KOPT-K1 (cell line): Measurements from ENCODE around the gene TEX101.
"Not testable (repeated sequence)": the region's sequence is repeated elsewhere in the genome, so short reads cannot be mapped to it uniquely, and the experiment has no call there.

Experiments used
- H3K27ac ChIP-seq: fragments of 200-600 bp; sonication (generic); 2 replicates; pipeline ENCODE4 v1.5.1; 2016; ENCODE audit warnings: antibody characterized with exemption, mild to moderate bottlenecking, low read depth, low read length; ENCODE audit not compliant: poor library complexity, severe bottlenecking
- H3K36me3 ChIP-seq: fragments of 200-600 bp; sonication (generic); 2 replicates; pipeline ENCODE4 v1.5.1; 2017; ENCODE audit warnings: antibody characterized with exemption, mild to moderate bottlenecking, low read length, moderate library complexity; ENCODE audit not compliant: insufficient read depth
- H3K9me3 ChIP-seq: fragments of 200-600 bp; sonication (generic); 2 replicates; pipeline ENCODE4 v1.5.1; 2017; ENCODE audit warnings: antibody characterized with exemption, low read length, mild to moderate bottlenecking; ENCODE audit not compliant: insufficient read depth, poor library complexity, severe bottlenecking

Gene TEX101, protein sequence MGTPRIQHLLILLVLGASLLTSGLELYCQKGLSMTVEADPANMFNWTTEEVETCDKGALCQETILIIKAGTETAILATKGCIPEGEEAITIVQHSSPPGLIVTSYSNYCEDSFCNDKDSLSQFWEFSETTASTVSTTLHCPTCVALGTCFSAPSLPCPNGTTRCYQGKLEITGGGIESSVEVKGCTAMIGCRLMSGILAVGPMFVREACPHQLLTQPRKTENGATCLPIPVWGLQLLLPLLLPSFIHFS

DNA sequence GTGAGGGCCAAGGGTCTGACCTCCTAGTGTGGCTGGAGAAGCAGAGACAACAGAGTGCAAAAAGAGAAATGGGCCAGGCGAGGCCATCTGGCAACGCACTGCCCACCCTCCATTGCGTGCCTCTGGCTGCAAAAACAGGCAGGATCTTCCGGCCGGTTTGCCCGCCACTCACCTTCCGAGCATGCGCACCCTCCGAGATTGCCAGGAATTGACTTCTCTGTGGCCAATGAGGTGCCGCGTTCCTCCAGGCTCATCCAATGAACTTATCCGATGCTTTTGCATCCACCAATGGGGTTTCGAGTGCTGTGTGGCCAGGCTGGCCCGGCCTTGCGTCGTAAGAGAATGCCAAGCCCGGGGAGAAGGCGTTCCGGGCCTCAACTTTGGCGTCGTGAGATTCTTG, at the start of gene TEX101:
Gene TEX101, plus strand, starts transcription at position 337 of the 400 bp plus-strand sequence. CDS start 1,030 bp downstream, outside the sequence.
- H3K9me3 ChIP-seq, result peaks cover 19% of the 10 kb centered on the region

DNA sequence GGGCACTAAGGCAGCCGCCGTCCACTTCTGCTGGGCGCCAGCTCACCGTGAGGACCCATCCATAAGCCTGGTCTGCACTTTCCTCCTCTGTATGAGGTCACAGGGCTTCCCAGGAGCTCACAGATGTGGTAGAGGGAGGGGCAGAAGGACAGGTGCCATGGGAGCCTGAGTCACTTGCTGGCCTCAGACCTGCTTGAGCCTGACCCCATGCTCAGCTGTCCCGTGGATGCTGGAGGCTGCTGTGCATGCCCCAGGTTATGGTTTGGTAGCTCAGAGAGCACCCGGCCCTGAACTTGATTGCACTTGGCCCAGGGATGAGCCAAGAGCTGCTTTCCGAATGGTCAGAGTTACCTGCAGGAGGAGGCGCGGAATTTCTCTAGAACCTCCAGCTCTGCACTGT, 49.0 kb upstream of the TEX101 start:
- not testable (repeated sequence) for H3K36me3 ChIP-seq, H3K27ac ChIP-seq, H3K9me3 ChIP-seq

More for the DNA sequence above, at the start of gene TEX101:
- no peak within 1 kb of the TSS for H3K27ac ChIP-seq
- H3K36me3 ChIP-seq, result no peaks in the 10 kb centered on the region

DNA sequence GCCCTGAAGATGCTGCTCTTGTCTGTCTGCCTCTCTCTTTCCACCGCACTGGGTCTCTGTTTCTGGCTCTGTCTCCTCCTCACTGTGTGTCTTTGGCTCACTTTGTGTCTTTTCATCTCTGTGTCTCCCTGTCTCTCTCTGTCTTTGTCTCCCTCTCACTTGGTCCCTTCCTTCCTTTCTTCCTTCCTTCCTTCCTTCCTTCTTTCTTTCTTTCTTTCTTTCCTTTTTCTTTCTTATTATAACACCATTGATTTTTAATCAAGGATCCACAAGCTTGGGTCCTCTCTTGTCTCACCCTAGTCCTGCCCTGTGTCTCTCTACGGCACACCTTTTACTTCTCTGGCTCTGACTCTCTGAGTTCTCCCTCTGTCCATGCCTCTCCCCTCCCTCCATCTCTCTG, 46.9 kb upstream of the TEX101 start:
- H3K27ac ChIP-seq, result no peak overlapping the region
- no peaks in the 10 kb centered on the region for H3K9me3 ChIP-seq
- H3K36me3 ChIP-seq, result no peaks in the 10 kb centered on the region

DNA sequence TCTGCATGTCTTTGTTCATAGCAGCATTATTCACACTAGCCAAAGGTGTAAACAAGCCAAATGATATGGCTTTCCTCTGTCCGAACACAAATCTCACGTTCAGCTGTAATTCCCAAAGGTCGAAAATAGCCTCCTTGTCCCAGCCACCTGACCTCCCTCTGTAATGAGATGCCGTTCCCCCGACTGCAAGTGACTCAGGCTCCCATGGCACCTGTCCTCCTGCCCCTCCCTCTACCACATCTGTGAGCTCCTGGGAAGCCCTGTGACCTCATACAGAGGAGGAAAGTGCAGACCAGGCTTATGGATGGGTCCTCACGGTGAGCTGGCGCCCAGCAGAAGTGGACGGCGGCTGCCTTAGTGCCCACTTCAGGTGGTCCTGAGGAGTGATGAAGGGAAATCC, 45.8 kb upstream of the TEX101 start:
- not testable (repeated sequence) for H3K36me3 ChIP-seq, H3K27ac ChIP-seq, H3K9me3 ChIP-seq

DNA sequence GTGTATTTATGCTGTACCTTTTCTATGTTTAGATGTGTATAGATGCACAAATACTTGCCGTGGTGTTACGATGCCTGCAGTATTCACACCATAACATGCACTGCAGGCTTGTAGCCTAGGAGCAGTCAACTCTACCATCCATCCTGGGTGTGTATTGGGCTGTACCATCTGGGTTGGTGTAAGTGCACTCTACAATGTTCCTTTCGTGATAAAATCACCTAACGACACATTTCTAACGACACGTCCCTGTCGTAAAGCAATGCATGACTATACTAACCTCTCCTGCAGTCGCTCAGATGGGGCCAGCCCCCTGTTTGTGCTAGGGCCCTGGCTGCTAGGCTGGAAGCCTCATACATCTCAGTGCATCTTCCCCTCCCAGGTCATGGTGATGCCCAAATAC, 42.8 kb upstream of the TEX101 start:
- H3K27ac ChIP-seq, result no peak overlapping the region
- no peaks in the 10 kb centered on the region for H3K36me3 ChIP-seq
- no peaks in the 10 kb centered on the region for H3K9me3 ChIP-seq

DNA sequence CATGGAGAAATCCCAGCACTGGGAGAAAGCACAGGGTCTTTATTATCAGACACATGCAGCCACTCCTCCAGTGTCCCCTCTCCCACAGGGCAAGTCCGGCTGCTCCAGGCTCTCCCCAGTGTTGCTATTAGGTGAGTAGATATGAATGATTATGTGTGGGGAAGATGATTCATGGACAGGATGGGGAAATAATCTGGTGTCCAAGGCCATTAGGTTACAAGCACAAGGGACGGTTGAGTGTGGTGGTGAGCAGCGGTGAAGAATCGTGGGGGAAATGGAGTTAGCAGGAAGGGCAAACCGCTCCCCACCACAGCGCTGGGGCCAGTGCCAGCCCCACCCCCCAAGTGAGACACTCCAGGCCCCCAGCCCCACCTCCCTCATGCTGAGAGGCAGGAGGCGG, 42.2 kb upstream of the TEX101 start:
- Histone ChIP-seq H3K9me3 (no peaks in the 10 kb centered on the region), H3K27ac (no peak overlapping the region), H3K36me3 (no peaks in the 10 kb centered on the region)

DNA sequence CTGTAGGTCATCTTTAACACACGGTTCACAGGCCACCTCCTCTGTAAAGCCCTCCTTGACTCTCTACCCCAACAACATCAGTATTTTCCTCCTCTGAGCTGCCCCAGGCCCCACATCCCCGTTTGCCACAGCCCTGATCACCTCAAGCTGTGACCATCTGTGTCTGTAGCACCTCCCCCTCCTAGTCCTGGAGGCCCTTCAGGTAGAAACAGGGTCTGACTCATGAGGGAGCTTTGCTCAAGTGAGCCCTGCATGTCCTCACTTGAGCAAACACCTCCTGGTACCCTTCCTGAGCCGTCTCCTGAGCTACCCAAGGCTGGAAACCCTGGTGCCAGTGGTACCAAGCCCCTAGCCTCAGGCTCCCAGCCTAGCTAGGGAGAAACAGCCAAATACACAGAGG, 37.1 kb upstream of the TEX101 start:
- not testable (repeated sequence) for H3K27ac ChIP-seq, H3K36me3 ChIP-seq, H3K9me3 ChIP-seq

DNA sequence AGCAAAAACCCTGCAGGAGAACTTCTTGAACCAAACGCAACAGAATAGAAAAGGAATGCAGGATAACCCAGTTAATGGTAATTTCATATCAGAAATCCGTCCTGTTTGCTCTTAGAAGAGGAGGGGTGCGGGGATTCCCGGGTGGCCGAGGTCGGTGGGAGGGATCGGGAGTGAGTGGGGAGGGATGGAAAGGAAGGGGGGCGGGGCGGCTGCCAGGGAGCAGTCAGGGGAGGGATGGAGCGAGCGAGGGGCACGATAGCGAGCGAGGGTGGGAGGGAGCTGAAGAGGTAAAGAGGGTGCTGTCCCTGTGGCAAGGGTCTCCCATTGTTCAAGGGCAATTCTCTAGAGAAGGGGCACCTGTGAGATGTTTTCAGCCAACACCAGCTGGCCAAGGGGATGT, 34.7 kb upstream of the TEX101 start:
- Histone ChIP-seq H3K9me3 (no peaks in the 10 kb centered on the region), H3K36me3 (no peaks in the 10 kb centered on the region)

DNA sequence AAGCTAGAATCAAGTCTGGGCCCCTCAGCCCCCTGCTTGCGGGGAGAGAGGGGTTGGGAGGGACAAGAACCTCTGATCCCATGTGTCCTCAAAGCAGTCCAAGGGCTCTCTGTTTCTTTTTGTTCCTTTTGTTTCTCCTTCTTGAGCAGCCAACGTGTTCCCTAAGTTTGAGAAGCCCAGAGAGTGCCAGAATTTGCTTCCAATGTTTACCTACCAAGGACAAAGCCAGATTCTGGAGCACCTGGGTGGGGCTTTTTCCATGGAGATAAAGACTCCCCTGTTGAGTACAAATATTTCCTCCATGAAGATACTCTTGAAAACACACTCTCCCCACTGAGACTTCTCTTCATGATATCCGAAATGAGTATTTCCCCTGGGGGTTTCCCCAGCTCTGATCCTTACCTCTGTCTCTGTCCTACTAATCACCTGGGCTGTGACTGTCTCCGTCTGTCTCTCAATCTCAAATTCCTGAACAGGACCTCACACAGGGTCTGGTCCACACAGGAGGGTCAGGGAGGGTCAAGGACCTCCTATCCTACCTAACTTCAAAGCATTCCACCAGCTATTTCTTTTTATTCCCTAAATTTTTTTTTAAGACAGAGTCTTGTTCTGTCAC, 33.8 kb upstream of the TEX101 start:
- H3K9me3 ChIP-seq, result no peaks in the 10 kb centered on the region
- H3K27ac ChIP-seq, result no peak overlapping the region
- no peaks in the 10 kb centered on the region for H3K36me3 ChIP-seq

More for the DNA sequence above, 34.7 kb upstream of the TEX101 start:
- H3K27ac ChIP-seq, result no peak overlapping the region

DNA sequence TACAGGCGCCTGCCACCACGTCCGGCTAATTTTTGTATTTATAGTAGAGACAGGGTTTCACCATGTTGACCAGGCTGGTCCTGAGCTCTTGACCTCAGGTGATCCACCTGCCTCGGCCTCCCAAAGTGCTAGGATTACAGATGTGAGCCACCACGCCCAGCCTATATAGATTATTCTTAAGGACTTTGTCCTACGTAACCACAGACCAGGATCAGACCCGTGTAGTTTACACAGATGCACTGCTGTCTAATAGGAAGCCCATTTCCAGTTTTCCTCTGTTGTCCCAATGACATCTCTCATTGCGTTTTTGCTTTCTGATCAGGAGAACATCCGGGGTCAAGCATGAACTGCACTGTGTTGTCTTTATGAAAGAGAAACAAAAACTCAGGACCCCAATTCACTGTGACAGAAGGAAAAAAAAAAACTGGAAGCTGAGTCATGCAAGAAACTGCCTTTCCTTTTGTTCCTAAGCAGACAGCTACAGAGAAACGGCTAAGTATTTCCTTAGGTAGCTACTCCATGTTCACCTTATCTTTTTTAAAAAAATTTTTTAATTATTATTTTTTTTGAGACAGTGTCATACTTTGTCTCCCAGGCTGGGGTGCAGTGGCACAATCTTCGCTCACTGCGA, 32.0 kb upstream of the TEX101 start:
- H3K36me3 ChIP-seq, H3K27ac ChIP-seq, H3K9me3 ChIP-seq: not testable (repeated sequence)

DNA sequence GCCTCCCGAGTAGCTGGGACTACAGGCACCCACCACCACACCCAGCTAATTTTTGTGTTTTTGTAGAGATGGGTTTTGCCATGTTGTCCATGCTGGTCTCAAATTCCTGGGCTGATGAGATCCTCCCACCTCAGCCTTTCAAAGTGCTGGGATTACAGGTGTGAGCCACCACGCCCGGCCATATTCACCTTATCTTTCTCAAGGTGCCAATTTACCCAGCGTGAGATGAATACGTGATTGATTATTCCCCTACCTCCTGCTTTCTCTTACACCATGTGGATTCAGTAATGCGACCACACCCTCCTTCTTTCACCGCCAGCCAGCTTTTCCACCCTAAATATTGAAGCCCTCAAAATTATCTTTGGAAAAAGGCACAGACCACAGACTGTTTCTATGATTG, 31.4 kb upstream of the TEX101 start:
- not testable (repeated sequence) for H3K9me3 ChIP-seq, H3K36me3 ChIP-seq, H3K27ac ChIP-seq

DNA sequence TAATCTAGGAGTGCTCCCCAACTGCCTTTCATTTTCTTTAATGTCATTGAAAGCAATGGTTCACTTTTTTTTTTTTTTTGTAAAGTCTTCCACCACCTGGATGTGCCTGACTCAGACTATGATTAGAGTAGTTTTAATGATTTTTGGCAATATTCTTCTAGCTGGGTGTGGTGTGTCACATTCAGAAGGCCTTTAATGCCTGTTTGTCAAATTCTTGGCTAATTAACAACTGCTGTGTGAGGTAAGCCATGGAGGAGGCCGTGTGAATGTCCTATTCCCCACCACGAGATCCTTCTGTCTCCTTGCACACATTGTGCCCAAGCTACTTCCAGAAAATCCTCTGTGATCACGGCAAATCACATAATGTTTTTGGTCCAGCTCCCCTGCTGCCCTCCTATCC, 30.9 kb upstream of the TEX101 start:
- not testable (repeated sequence) for H3K9me3 ChIP-seq, H3K36me3 ChIP-seq, H3K27ac ChIP-seq

DNA sequence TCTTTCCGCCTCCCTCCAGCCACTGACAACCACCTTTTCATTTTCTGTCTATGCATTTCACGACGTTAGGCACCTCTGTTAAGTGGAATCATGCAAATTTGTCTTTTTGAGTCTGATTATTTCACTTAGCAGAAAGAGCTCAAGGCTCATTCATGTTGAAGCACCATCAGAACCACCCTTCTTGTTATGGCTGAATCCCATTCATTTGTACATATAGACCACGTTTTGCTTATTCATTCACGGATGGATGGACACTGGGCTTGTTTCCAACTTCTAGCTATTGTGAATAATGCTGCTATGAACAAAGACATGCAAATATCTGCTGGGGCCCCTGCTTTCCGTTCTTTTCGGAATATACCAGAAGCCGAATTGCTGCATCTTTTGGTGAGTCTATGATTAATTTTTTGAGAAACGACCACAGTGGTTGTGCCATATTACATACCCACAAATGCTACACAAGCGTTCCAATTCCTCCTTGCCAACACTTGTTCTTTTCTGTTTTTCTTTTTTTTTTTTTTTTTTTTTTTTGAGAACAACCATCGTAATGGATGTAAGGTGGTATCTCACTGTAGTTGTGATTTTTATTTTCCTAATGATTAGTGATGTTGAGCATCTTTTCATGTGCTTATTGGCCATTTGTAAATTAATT, 23.7 kb upstream of the TEX101 start:
- H3K27ac ChIP-seq, H3K9me3 ChIP-seq: not testable (repeated sequence)

DNA sequence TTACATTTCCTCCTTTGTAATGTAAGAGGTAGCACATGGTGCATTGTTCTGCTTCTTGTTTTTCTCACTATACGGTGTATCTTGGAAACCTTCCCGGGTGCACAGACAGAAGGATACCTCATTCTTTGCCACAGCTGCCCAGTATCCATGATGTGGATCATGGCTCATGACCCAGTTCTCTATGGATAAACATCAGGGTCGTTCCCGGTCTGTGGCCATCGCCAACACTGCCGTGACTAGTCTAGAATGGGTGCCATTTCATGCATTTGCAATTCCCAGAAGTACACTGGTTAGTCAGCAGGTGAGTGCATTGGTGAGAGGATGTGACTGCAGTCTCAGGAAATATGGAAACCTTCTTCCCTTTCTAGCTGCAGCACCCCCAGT, 23.1 kb upstream of the TEX101 start:
- not testable (repeated sequence) for H3K9me3 ChIP-seq, H3K27ac ChIP-seq, H3K36me3 ChIP-seq

More for the DNA sequence above, 23.7 kb upstream of the TEX101 start:
- not testable (repeated sequence) for H3K36me3 ChIP-seq

DNA sequence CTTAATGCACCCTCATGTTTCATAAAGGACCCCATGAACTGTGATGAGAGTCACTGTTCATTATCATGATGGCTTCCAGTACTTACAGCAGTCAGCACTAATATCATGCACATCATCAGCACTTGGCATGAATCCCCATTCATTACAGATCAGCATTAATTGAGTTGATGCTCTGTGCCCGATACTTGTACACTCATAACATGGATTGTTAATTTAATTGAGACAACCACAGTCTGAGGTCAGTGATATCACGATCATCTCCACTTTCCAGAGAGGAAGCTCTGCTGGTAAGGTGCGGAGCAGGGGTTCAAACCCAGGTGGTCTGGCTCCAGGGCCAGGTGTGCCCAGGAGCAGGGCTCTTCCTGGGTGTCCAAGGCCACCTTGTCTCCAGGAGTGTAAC, 21.2 kb upstream of the TEX101 start:
- H3K9me3 ChIP-seq, H3K27ac ChIP-seq, H3K36me3 ChIP-seq: not testable (repeated sequence)
